H1 (cell line): ENCODE data around the gene IKZF1. TPM values are rescaled to one million over a fixed set of nuclear protein-coding genes. Genes with fewer than 3 reads are reported as not detected.

Source experiments
- CTCF ChIA-PET: fragments of 300-600 bp; sonication (Branson Sonifier 250); formaldehyde crosslinking; loops from one replicate; lab custom pipeline; 2021; ENCODE audit not compliant: partially characterized antibody; lab: Charles Lee
- POLR2A ChIA-PET: fragments of 300-600 bp; sonication (Branson Sonifier 250); formaldehyde crosslinking; loops from one replicate; lab custom pipeline; 2021; ENCODE audit warnings: inconsistent platforms; ENCODE audit not compliant: partially characterized antibody; lab: Charles Lee
- DNase-seq, 2 experiments: peaks; one replicate each; pipeline versions ENCODE4 v3.0.0 to v3.0.0-alpha.2; 2010 to 2022; ENCODE audit warnings: low spot score in 2 of 2, low read depth in 1 of 2, mixed read lengths in 1 of 2
- FAIRE-seq: peaks from 2 replicates; lab custom pipeline; 2011; peaks lifted over from hg19 to GRCh38; lab: Jason Lieb, UNC
- H2AFZ ChIP-seq: 2 replicates; pipeline ENCODE4 v1.8.1; 2012; ENCODE audit warnings: low read length, inconsistent platforms
- H2AK5ac ChIP-seq: 2 replicates; pipeline ENCODE4 v1.6.1; 2013; ENCODE audit warnings: low read depth, low read length
- H2BK120ac ChIP-seq: replicated peaks from 2 replicates; pipeline ENCODE3; 2013; ENCODE audit warnings: low read depth, low read length, inconsistent platforms
- H2BK12ac ChIP-seq: 2 replicates; pipeline ENCODE4 v1.6.1; 2013; ENCODE audit warnings: low read depth, low read length
- H2BK15ac ChIP-seq: 2 replicates; pipeline ENCODE4 v1.6.1; 2013; ENCODE audit warnings: low read length
- H2BK20ac ChIP-seq: 2 replicates; pipeline ENCODE4 v1.6.1; 2013; ENCODE audit warnings: low read length
- H2BK5ac ChIP-seq: 2 replicates; pipeline ENCODE4 v1.6.1; 2013; ENCODE audit warnings: low read depth, low read length
- H3K14ac ChIP-seq: 2 replicates; pipeline ENCODE4 v1.6.1; 2013; ENCODE audit warnings: inconsistent platforms; ENCODE audit not compliant: insufficient read length
- H3K18ac ChIP-seq: 2 replicates; pipeline ENCODE4 v1.6.1; 2013; ENCODE audit warnings: low read length; ENCODE audit errors: extremely low read depth
- H3K23ac ChIP-seq: 2 replicates; pipeline ENCODE4 v1.6.1; 2013; ENCODE audit warnings: inconsistent platforms; ENCODE audit not compliant: insufficient read length
- H3K23me2 ChIP-seq: 2 replicates; pipeline ENCODE4 v1.6.1; 2013; ENCODE audit warnings: low read depth, low read length
- H3K27ac ChIP-seq: 2 replicates; pipeline ENCODE4 v1.6.1; 2011; ENCODE audit warnings: low read depth, low read length, inconsistent platforms
- H3K27me3 ChIP-seq, 4 experiments: replicated peaks in 1 of 4; 1 replicate in 1 of 4; 2 replicates in 3 of 4; pipeline versions ENCODE4 v1.6.1 to v1.8.1; 2011 to 2013; ENCODE audit warnings: low read length in 3 of 4, mild to moderate bottlenecking in 3 of 4, inconsistent platforms in 2 of 4, mixed read lengths in 2 of 4, moderate library complexity in 1 of 4; ENCODE audit not compliant: control insufficient read depth in 3 of 4, insufficient read depth in 3 of 4; ENCODE audit errors: extremely low read depth in 1 of 4
- H3K36me3 ChIP-seq, 4 experiments: 2 replicates each; pipeline versions ENCODE4 v1.6.1 to v1.8.1; 2011 to 2013; ENCODE audit warnings: mild to moderate bottlenecking in 4 of 4, low read length in 3 of 4, moderate library complexity in 2 of 4, control low read depth in 1 of 4, inconsistent platforms in 1 of 4; ENCODE audit not compliant: insufficient read depth in 4 of 4, control insufficient read depth in 2 of 4
- H3K4ac ChIP-seq: replicated peaks from 2 replicates; pipeline ENCODE3; 2013; ENCODE audit warnings: low read length, low read depth, mixed read lengths, inconsistent platforms; ENCODE audit not compliant: insufficient read length
- H3K4me1 ChIP-seq, 4 experiments: replicated peaks in 1 of 4; 1 replicate in 1 of 4; 2 replicates in 3 of 4; pipeline versions ENCODE4 v1.6.1 to v1.8.1; 2011 to 2013; ENCODE audit warnings: low read length in 3 of 4, inconsistent platforms in 2 of 4, mixed read lengths in 1 of 4; ENCODE audit not compliant: insufficient read depth in 4 of 4, control insufficient read depth in 3 of 4
- H3K4me2 ChIP-seq, 2 experiments: 2 replicates each; pipeline versions ENCODE4 v1.6.1 to v1.8.1; 2011 to 2013; ENCODE audit warnings: low read depth in 2 of 2, low read length in 2 of 2, control low read depth in 1 of 2, inconsistent platforms in 1 of 2, mild to moderate bottlenecking in 1 of 2; ENCODE audit not compliant: insufficient read depth in 1 of 2
- H3K4me3 ChIP-seq, 4 experiments: fragments of 200-600, 300-600 bp in 1 of 4; sonication (generic), shearing (Covaris generic), sonication (Bioruptor Twin) in 1 of 4; 2 replicates each; pipeline versions ENCODE4 v1.5.1 to v1.8.1; 2011 to 2016; ENCODE audit warnings: low read length in 4 of 4, low read depth in 3 of 4, control low read depth in 2 of 4, inconsistent platforms in 2 of 4, mild to moderate bottlenecking in 2 of 4, mixed read lengths in 1 of 4, moderate library complexity in 1 of 4; ENCODE audit not compliant: insufficient read depth in 2 of 4; ENCODE audit errors: extremely low read depth in 1 of 4
- H3K56ac ChIP-seq: replicated peaks from 2 replicates; pipeline ENCODE3; 2013; ENCODE audit warnings: low read depth, mild to moderate bottlenecking, mixed read lengths, low read length, inconsistent platforms; ENCODE audit not compliant: insufficient read length
- H3K79me1 ChIP-seq: 2 replicates; pipeline ENCODE4 v1.6.1; 2013; ENCODE audit warnings: low read depth, low read length, control low read depth
- H3K79me2 ChIP-seq, 2 experiments: 2 replicates each; pipeline versions ENCODE4 v1.6.1 to v1.8.1; 2012 to 2013; ENCODE audit warnings: low read length in 2 of 2, mild to moderate bottlenecking in 2 of 2, inconsistent platforms in 1 of 2; ENCODE audit not compliant: insufficient read depth in 2 of 2, control insufficient read depth in 1 of 2
- H3K9ac ChIP-seq, 4 experiments: replicated peaks in 1 of 4; 1 replicate in 1 of 4; 2 replicates in 3 of 4; pipeline versions ENCODE4 v1.6.1 to v1.8.1; 2011 to 2013; ENCODE audit warnings: low read depth in 3 of 4, low read length in 3 of 4, control low read depth in 2 of 4, mild to moderate bottlenecking in 2 of 4, moderate library complexity in 2 of 4, inconsistent platforms in 1 of 4; ENCODE audit errors: extremely low read depth in 1 of 4
- H3K9me3 ChIP-seq, 2 experiments: 2 replicates each; pipeline versions ENCODE4 v1.6.1 to v1.8.1; 2012 to 2013; ENCODE audit warnings: mild to moderate bottlenecking in 2 of 2, moderate library complexity in 2 of 2, control low read depth in 1 of 2, inconsistent platforms in 1 of 2, low read depth in 1 of 2, low read length in 1 of 2, mixed read lengths in 1 of 2; ENCODE audit not compliant: insufficient read depth in 2 of 2
- H4K20me1 ChIP-seq, 2 experiments: replicated peaks in 1 of 2; 2 replicates each; pipeline versions ENCODE3 to v1.8.1; 2011 to 2013; ENCODE audit warnings: inconsistent platforms in 2 of 2, low read length in 2 of 2, mild to moderate bottlenecking in 1 of 2; ENCODE audit not compliant: insufficient read depth in 2 of 2, control insufficient read depth in 1 of 2
- H4K5ac ChIP-seq: 2 replicates; pipeline ENCODE4 v1.6.1; 2013; ENCODE audit warnings: low read length, low read depth, mixed read lengths, inconsistent platforms; ENCODE audit not compliant: insufficient read length
- H4K8ac ChIP-seq: 2 replicates; pipeline ENCODE4 v1.8.0; 2013; ENCODE audit warnings: mild to moderate bottlenecking, moderate library complexity, low read length, inconsistent platforms; ENCODE audit not compliant: insufficient read depth; ENCODE audit errors: extremely low read depth
- H4K91ac ChIP-seq: replicated peaks from 2 replicates; pipeline ENCODE3; 2013; ENCODE audit warnings: low read length, mixed read lengths, inconsistent platforms; ENCODE audit not compliant: insufficient read length
- BRCA1 ChIP-seq: IDR thresholded peaks from 2 replicates; pipeline ENCODE4 v1.6.1; 2012; ENCODE audit warnings: low read depth, low read length, improper control_type of control experiment
- CHD2 ChIP-seq: IDR thresholded peaks from 2 replicates; pipeline ENCODE4 v1.6.1; 2012; ENCODE audit warnings: low read length, improper control_type of control experiment
- GABPA ChIP-seq: IDR thresholded peaks from 2 replicates; pipeline ENCODE4 v1.6.1; 2011; ENCODE audit warnings: mild to moderate bottlenecking, low read length, moderate library complexity, borderline replicate concordance; ENCODE audit not compliant: insufficient read depth
- KDM5A ChIP-seq: fragments of 200-600 bp; IDR thresholded peaks from 2 replicates; pipeline ENCODE4 v1.7.1; 2012; ENCODE audit warnings: mild to moderate bottlenecking, low read length, inconsistent platforms, mixed read lengths
- NRF1 ChIP-seq: IDR thresholded peaks from 2 replicates; pipeline ENCODE4 v1.6.1; 2011; ENCODE audit warnings: mild to moderate bottlenecking, low read depth, low read length, improper control_type of control experiment
- SAP30 ChIP-seq: fragments of 300-600 bp; sonication (generic); IDR thresholded peaks from 2 replicates; pipeline ENCODE4 v1.7.1; 2012; ENCODE audit warnings: low read length, moderate library complexity, mild to moderate bottlenecking, inconsistent platforms; ENCODE audit not compliant: insufficient read depth, insufficient replicate concordance
- TAF7 ChIP-seq: optimal IDR thresholded peaks from 2 replicates; pipeline ENCODE3; 2011; ENCODE audit warnings: low read depth, mild to moderate bottlenecking, inconsistent platforms, low read length, moderate library complexity, borderline replicate concordance
- WGBS, 2 experiments: shearing (Covaris generic) in 1 of 2; methylation state at CpG; one replicate each; pipeline versions ENCODE4 v1.1.6 to v1.1.7; 2013 to 2015; ENCODE audit warnings: low lambda C conversion rate in 2 of 2, mixed read lengths in 2 of 2, inconsistent platforms in 1 of 2, low coverage in 1 of 2, missing lambda C conversion rate in 1 of 2; ENCODE audit not compliant: insufficient replicate concordance in 2 of 2, insufficient coverage in 1 of 2, insufficient read length in 1 of 2; ENCODE audit errors: extremely low coverage in 1 of 2, missing lambda C conversion rate in 1 of 2; 5-methylcytosine and 5-hydroxymethylcytosine counted together
- polyA plus RNA-seq, 7 experiments: library from polyadenylated mRNA; depleted of rRNA in 3 of 7; stranded (reverse) in 5 of 7; unstranded in 2 of 7; fragments of >200 nt in 5 of 7; fragments of 200-250 nt in 2 of 7; gene quantifications; 1 replicate in 5 of 7; 2 replicates in 1 of 7; 4 replicates in 1 of 7; pipeline versions ENCODE4 v1.2.1 to v1.2.3, GENCODE V29; 2011 to 2013; ENCODE audit warnings: missing spikeins in 2 of 7, mixed read lengths in 2 of 7
- total RNA-seq: library from RNA; stranded (reverse); fragmentation: NEBNext Ultra II Directional; extraction: Animal tissue kit (Norgen Biotek cat#: 25700); gene quantifications from 2 replicates; pipeline ENCODE4 v1.2.1, GENCODE V29; 2021
- TF ChIP-seq, protein P1 (sequence below): IDR thresholded peaks from 2 replicates; pipeline ENCODE4 v1.6.1; 2011; ENCODE audit warnings: low read length, improper control_type of control experiment
- TF ChIP-seq, protein P2 (sequence below): IDR thresholded peaks from 2 replicates; pipeline ENCODE4 v1.6.1; 2011; ENCODE audit warnings: low read depth, mild to moderate bottlenecking, low read length; ENCODE audit not compliant: insufficient read depth
- TF ChIP-seq, protein P3 (sequence below), 3 experiments: IDR thresholded peaks; 1 replicate in 2 of 3; 2 replicates in 1 of 3; pipeline versions ENCODE4 v1.5.1 to v1.6.1; 2011; ENCODE audit warnings: low read length in 3 of 3, mild to moderate bottlenecking in 3 of 3, inconsistent platforms in 2 of 3, low read depth in 1 of 3, moderate library complexity in 1 of 3; ENCODE audit not compliant: insufficient read depth in 1 of 3; ENCODE audit errors: control extremely low read depth in 1 of 3

The IKZF1 gene
- total and polyA plus RNA-seq, 2 of the 8 experiments (the other 6 are each of a cell fraction or from before 2014, with no cell fraction given), result 0.74 to 1.5 TPM

DNA sequence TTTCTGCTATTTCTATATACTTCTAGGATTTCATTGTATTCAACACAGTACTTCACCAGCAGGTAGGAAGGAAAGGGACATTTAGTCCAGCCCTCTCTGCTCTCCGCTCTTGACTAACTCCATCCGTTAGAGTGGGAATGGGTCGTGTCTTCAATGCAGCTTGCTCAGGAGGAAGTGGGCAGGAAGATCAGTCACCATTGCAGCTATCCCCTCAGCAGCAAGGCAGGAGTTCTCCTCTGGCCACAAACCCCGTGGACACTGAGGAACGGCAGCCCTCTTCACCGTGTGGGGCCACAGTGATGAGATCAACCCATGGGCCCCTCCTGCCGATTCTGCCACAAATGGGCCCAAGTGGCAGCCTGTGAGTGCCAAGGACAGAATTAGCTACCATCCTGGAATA lies 30.2 kb upstream of the IKZF1 start:
- H3K9ac ChIP-seq, result no peak overlapping the region
- no peaks in the 10 kb centered on the region for H3K4me1 ChIP-seq
- H3K4me3 ChIP-seq, result no peak overlapping the region
- H3K23ac ChIP-seq, result no peak overlapping the region
- WGBS, 2 experiments, result 88% methylated on average over 7 of the region's 7 CpGs; no CpG with 5 or more reads in 1 of the 2 experiments
- H2BK20ac ChIP-seq, result no peak overlapping the region
- H3K36me3 ChIP-seq, result no peaks in the 10 kb centered on the region
- ChIA-PET CTCF (interaction anchor here (0.8 to 1.5 kb wide), 4 partner anchors 17 to 144 kb away, joined by 3 read pairs; no protein-coding TSS in a partner anchor), POLR2A (no interaction called here)
- no peak overlapping the region for H4K91ac ChIP-seq
- DNase-seq (no peak), FAIRE-seq (no peak)
- H3K9me3 ChIP-seq, result no peaks in the 10 kb centered on the region
- H4K8ac ChIP-seq, result no peak overlapping the region
- H2BK15ac ChIP-seq, result no peak overlapping the region
- H3K23me2 ChIP-seq, result no peaks in the 10 kb centered on the region
- no peak overlapping the region for H2AK5ac ChIP-seq
- H3K14ac ChIP-seq, result no peak overlapping the region
- no peak overlapping the region for H2BK5ac ChIP-seq
- H3K4me2 ChIP-seq, result no peak overlapping the region
- no peak overlapping the region for H3K27ac ChIP-seq
- no peaks in the 10 kb centered on the region for H3K27me3 ChIP-seq
- H2BK120ac ChIP-seq, result no peak overlapping the region
- H3K56ac ChIP-seq, result no peak overlapping the region
- H3K4ac ChIP-seq, result no peak overlapping the region
- no peak overlapping the region for H4K5ac ChIP-seq
- H4K20me1 ChIP-seq, result no peaks in the 10 kb centered on the region
- H2BK12ac ChIP-seq, result no peak overlapping the region
- H3K79me1 ChIP-seq, result no peaks in the 10 kb centered on the region
- H2AFZ ChIP-seq, result no peak overlapping the region
- H3K79me2 ChIP-seq, result no peaks in the 10 kb centered on the region
- H3K18ac ChIP-seq, result no peak overlapping the region
- TF ChIP-seq NRF1 (no peak), GABPA (no peak), SAP30 (no peak), KDM5A (no peak), TAF7 (no peak), BRCA1 (no peak), CHD2 (no peak)
- TF ChIP-seq, protein P1, sequence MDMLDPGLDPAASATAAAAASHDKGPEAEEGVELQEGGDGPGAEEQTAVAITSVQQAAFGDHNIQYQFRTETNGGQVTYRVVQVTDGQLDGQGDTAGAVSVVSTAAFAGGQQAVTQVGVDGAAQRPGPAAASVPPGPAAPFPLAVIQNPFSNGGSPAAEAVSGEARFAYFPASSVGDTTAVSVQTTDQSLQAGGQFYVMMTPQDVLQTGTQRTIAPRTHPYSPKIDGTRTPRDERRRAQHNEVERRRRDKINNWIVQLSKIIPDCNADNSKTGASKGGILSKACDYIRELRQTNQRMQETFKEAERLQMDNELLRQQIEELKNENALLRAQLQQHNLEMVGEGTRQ, result no peak
- TF ChIP-seq, protein P2, sequence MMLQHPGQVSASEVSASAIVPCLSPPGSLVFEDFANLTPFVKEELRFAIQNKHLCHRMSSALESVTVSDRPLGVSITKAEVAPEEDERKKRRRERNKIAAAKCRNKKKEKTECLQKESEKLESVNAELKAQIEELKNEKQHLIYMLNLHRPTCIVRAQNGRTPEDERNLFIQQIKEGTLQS, result no peak
- TF ChIP-seq, protein P3, sequence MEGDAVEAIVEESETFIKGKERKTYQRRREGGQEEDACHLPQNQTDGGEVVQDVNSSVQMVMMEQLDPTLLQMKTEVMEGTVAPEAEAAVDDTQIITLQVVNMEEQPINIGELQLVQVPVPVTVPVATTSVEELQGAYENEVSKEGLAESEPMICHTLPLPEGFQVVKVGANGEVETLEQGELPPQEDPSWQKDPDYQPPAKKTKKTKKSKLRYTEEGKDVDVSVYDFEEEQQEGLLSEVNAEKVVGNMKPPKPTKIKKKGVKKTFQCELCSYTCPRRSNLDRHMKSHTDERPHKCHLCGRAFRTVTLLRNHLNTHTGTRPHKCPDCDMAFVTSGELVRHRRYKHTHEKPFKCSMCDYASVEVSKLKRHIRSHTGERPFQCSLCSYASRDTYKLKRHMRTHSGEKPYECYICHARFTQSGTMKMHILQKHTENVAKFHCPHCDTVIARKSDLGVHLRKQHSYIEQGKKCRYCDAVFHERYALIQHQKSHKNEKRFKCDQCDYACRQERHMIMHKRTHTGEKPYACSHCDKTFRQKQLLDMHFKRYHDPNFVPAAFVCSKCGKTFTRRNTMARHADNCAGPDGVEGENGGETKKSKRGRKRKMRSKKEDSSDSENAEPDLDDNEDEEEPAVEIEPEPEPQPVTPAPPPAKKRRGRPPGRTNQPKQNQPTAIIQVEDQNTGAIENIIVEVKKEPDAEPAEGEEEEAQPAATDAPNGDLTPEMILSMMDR (IDR thresholded peaks at IDR 0.05; ENCODE audit: control extremely low read depth in 1 of 3, insufficient read depth in 1 of 3, low read depth in 1 of 3, low read length in 3 of 3), result no peak
